Measurements from ENCODE around the gene CREB3. TPM values are rescaled to one million over a fixed set of nuclear protein-coding genes. Genes with fewer than 3 reads are reported as not detected.

CREB3 gene
- total RNA-seq, 1 experiment from 2014 or later: 54.1 TPM

DNA sequence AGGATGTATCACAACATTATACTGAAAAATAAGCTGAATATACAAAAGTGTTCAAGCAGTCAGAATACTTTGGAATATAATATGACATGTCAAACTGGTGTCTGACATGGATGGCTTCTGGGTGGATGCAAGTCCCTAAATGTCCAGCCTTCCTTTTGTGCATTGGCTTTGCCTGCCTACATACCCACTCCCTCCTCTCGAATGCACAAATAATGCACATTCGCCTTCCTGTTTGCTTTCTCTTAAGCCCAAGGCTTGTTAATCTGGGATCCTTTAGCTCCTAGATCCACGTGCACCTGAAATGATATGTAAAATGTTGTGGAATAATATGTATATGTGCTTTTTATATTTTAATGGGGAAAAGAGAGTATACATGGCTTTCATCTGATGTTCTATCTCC is 46.0 kb downstream of the CREB3 start:
- Histone ChIP-seq H3K27me3 (replicated peaks; ENCODE audit: control insufficient read depth, insufficient read depth, low read length) (no peaks in the 10 kb centered on the region), H3K4me3 (ENCODE audit: low read depth, low read length) (no peak overlapping the region), H3K4me1 (no peaks in the 10 kb centered on the region), H3K36me3 (ENCODE audit: control insufficient read depth, insufficient read depth, low read length) (no peaks in the 10 kb centered on the region), H3K9me3 (no peaks in the 10 kb centered on the region)
- Mint-ChIP-seq H3K4me1 (ENCODE audit: low read depth, unreplicated experiment) (no peaks in the 10 kb centered on the region), H3K27ac (ENCODE audit: unreplicated experiment) (no peak overlapping the region), H3K36me3 (ENCODE audit: insufficient read depth, unreplicated experiment) (no peaks in the 10 kb centered on the region), H3K9me3 (ENCODE audit: unreplicated experiment) (no peaks in the 10 kb centered on the region), H3K4me3 (ENCODE audit: unreplicated experiment) (no peak overlapping the region), H3K27me3 (ENCODE audit: insufficient read depth, unreplicated experiment) (no peaks in the 10 kb centered on the region)
- POLR2A ChIA-PET: no interaction called here
- DNase-seq: no peak
- no TSS peak for BruUV-seq (replicated peaks)
- intact Hi-C loops (cut with micrococcal nuclease; ENCODE audit: unreplicated experiment): no loop called here
- TF ChIP-seq, protein P1, sequence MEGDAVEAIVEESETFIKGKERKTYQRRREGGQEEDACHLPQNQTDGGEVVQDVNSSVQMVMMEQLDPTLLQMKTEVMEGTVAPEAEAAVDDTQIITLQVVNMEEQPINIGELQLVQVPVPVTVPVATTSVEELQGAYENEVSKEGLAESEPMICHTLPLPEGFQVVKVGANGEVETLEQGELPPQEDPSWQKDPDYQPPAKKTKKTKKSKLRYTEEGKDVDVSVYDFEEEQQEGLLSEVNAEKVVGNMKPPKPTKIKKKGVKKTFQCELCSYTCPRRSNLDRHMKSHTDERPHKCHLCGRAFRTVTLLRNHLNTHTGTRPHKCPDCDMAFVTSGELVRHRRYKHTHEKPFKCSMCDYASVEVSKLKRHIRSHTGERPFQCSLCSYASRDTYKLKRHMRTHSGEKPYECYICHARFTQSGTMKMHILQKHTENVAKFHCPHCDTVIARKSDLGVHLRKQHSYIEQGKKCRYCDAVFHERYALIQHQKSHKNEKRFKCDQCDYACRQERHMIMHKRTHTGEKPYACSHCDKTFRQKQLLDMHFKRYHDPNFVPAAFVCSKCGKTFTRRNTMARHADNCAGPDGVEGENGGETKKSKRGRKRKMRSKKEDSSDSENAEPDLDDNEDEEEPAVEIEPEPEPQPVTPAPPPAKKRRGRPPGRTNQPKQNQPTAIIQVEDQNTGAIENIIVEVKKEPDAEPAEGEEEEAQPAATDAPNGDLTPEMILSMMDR (IDR thresholded peaks at IDR 0.05; ENCODE audit: insufficient read depth in 1 of 2, low read depth in 1 of 2, low read length in 1 of 2, severe bottlenecking in 1 of 2, unreplicated experiment in 1 of 2): no peak
- CTCF ChIA-PET: interaction anchor here (0.8 to 2.2 kb wide), 2 partner anchors 12 to 104 kb away, joined by 3 to 4 read pairs; no protein-coding TSS in a partner anchor

- Histone ChIP-seq H3K4me1 (no peaks in the 10 kb centered on the region), H3K27me3 (replicated peaks; ENCODE audit: control insufficient read depth, insufficient read depth, low read length) (no peaks in the 10 kb centered on the region), H3K4me3 (ENCODE audit: low read depth, low read length) (no peak overlapping the region), H3K36me3 (ENCODE audit: control insufficient read depth, insufficient read depth, low read length) (no peaks in the 10 kb centered on the region), H3K9me3 (no peaks in the 10 kb centered on the region)
- ChIA-PET POLR2A (no interaction called here), CTCF (no interaction called here)
- DNase-seq: no peak
- Mint-ChIP-seq H3K27me3 (ENCODE audit: insufficient read depth, unreplicated experiment) (no peaks in the 10 kb centered on the region), H3K4me1 (ENCODE audit: low read depth, unreplicated experiment) (no peaks in the 10 kb centered on the region), H3K27ac (ENCODE audit: unreplicated experiment) (no peak overlapping the region), H3K4me3 (ENCODE audit: unreplicated experiment) (no peak overlapping the region), H3K36me3 (ENCODE audit: insufficient read depth, unreplicated experiment) (no peaks in the 10 kb centered on the region), H3K9me3 (ENCODE audit: unreplicated experiment) (no peaks in the 10 kb centered on the region)
- TF ChIP-seq, protein P1 (IDR thresholded peaks at IDR 0.05; ENCODE audit: insufficient read depth in 1 of 2, low read depth in 1 of 2, low read length in 1 of 2, severe bottlenecking in 1 of 2, unreplicated experiment in 1 of 2): no peak
- BruUV-seq (replicated peaks): no TSS peak
- intact Hi-C loops (cut with micrococcal nuclease; ENCODE audit: unreplicated experiment): no loop called here
These were observed 48.6 kb downstream of the CREB3 start for GRCh38 chr9:35781066-35781465.

DNA sequence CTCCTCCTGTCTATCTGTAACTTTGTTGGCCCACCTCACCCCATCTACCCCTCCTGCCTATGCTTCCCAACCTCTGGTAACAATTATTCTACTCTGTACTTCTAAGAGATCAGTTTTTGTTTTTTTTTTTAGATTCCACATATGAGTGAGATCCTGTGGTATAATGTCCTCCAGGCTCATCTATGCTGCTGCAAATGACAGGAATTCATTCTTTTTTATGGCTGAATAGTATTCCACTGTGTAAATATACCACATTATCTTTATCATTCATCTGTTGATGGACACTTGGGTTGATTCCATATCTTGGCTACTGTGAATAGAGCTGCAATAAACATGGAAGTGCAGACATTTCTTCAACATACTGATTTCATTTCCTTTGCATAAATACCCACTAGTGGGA is 51.0 kb downstream of the CREB3 start:
- Mint-ChIP-seq H3K4me3 (ENCODE audit: unreplicated experiment) (no peak overlapping the region), H3K4me1 (ENCODE audit: low read depth, unreplicated experiment) (no peaks in the 10 kb centered on the region), H3K27me3 (ENCODE audit: insufficient read depth, unreplicated experiment) (no peaks in the 10 kb centered on the region), H3K9me3 (ENCODE audit: unreplicated experiment) (no peaks in the 10 kb centered on the region), H3K27ac (ENCODE audit: unreplicated experiment) (no peak overlapping the region), H3K36me3 (ENCODE audit: insufficient read depth, unreplicated experiment) (no peaks in the 10 kb centered on the region)
- DNase-seq: no peak
- ChIA-PET POLR2A (no interaction called here), CTCF (interaction anchor here (1.2 to 1.3 kb wide), 2 partner anchors 12 to 31 kb away, joined by 4 read pairs; partner anchors contain the start of gene HINT2)
- no TSS peak for BruUV-seq (replicated peaks)
- Histone ChIP-seq H3K4me3 (ENCODE audit: low read depth, low read length) (no peak overlapping the region), H3K9me3 (no peaks in the 10 kb centered on the region), H3K27me3 (replicated peaks; ENCODE audit: control insufficient read depth, insufficient read depth, low read length) (no peaks in the 10 kb centered on the region), H3K4me1 (no peaks in the 10 kb centered on the region), H3K36me3 (ENCODE audit: control insufficient read depth, insufficient read depth, low read length) (no peaks in the 10 kb centered on the region)
- intact Hi-C loops (cut with micrococcal nuclease; ENCODE audit: unreplicated experiment): no loop called here
- TF ChIP-seq, protein P1 (IDR thresholded peaks at IDR 0.05; ENCODE audit: insufficient read depth in 1 of 2, low read depth in 1 of 2, low read length in 1 of 2, severe bottlenecking in 1 of 2, unreplicated experiment in 1 of 2): no peak

Small RNA genes within 50 kb of the gene (microRNA-seq; reads per million reads assigned to microRNA genes)
- gene MIR6852 (not detected), gene MIR6853 (not detected)

Other genes starting within 250 kb of the CREB3 start
- 13.0 and 13.5 TPM in 2 replicates for gene RUSC2, start 242.6 kb upstream of the CREB3 start, total RNA-seq (2022)
- gene TESK1, start 127.4 kb upstream of the CREB3 start, total RNA-seq (2022): 27.9 and 30.1 TPM in 2 replicates
- gene CD72, start 114.3 kb upstream of the CREB3 start, total RNA-seq (2022): 0.70 and 0.95 TPM in 2 replicates
- not detected in 2 replicates for gene SIT1, start 81.7 kb upstream of the CREB3 start, total RNA-seq (2022)
- 10,161 and 10,726 TPM in 2 replicates for gene RMRP, start 74.6 kb upstream of the CREB3 start, total RNA-seq (2022)
- 11.8 and 12.1 TPM in 2 replicates for gene CCDC107, start 74.4 kb upstream of the CREB3 start, total RNA-seq (2022)
- gene ARHGEF39, start 67.5 kb upstream of the CREB3 start, total RNA-seq (2022): 31.4 and 32.8 TPM in 2 replicates
- gene CA9, start 58.7 kb upstream of the CREB3 start, total RNA-seq (2022): not detected in 2 replicates
- 21.8 and 26.5 TPM in 2 replicates for gene TPM2, start 42.7 kb upstream of the CREB3 start, total RNA-seq (2022)
- 147 and 165 TPM in 2 replicates for gene TLN1, start 471 bp upstream of the CREB3 start, total RNA-seq (2022)
- gene GBA2, start 16.6 kb downstream of the CREB3 start, total RNA-seq (2022): 108 and 111 TPM in 2 replicates
- 25.0 and 27.1 TPM in 2 replicates for gene RGP1, start 16.6 kb downstream of the CREB3 start, total RNA-seq (2022)
- not detected in 2 replicates for gene MSMP, start 21.6 kb downstream of the CREB3 start, total RNA-seq (2022)
- gene NPR2, start 58.9 kb downstream of the CREB3 start, total RNA-seq (2022): 40.5 and 44.1 TPM in 2 replicates
- gene SPAG8, start 79.6 kb downstream of the CREB3 start, total RNA-seq (2022): 0.19 and 0.29 TPM in 2 replicates
- gene HINT2, start 82.4 kb downstream of the CREB3 start, total RNA-seq (2022): 88.0 and 110 TPM in 2 replicates
- not detected in 2 replicates for gene FAM221B, start 96.1 kb downstream of the CREB3 start, total RNA-seq (2022)
- gene TMEM8B, start 96.6 kb downstream of the CREB3 start, total RNA-seq (2022): 4.8 and 4.9 TPM in 2 replicates
- gene OR13J1, start 137.7 kb downstream of the CREB3 start, total RNA-seq (2022): not detected in 2 replicates
- gene HRCT1, start 173.5 kb downstream of the CREB3 start, total RNA-seq (2022): not detected in 2 replicates
- gene SPAAR, start 176.8 kb downstream of the CREB3 start, total RNA-seq (2022): not detected in 2 replicates
- gene OR2S2, start 225.5 kb downstream of the CREB3 start, total RNA-seq (2022): not detected in 2 replicates